HG03378 (cell line): Measurements from ENCODE around the gene IRF3.

ENCODE experiments used
- ATAC-seq: cut with Tn5 transposase; IDR thresholded peaks from one replicate; pipeline ENCODE4 v1.9.1; 2021; ENCODE audit warnings: mild to moderate bottlenecking, moderate library complexity; ENCODE audit not compliant: unreplicated experiment

IRF3 gene

DNA sequence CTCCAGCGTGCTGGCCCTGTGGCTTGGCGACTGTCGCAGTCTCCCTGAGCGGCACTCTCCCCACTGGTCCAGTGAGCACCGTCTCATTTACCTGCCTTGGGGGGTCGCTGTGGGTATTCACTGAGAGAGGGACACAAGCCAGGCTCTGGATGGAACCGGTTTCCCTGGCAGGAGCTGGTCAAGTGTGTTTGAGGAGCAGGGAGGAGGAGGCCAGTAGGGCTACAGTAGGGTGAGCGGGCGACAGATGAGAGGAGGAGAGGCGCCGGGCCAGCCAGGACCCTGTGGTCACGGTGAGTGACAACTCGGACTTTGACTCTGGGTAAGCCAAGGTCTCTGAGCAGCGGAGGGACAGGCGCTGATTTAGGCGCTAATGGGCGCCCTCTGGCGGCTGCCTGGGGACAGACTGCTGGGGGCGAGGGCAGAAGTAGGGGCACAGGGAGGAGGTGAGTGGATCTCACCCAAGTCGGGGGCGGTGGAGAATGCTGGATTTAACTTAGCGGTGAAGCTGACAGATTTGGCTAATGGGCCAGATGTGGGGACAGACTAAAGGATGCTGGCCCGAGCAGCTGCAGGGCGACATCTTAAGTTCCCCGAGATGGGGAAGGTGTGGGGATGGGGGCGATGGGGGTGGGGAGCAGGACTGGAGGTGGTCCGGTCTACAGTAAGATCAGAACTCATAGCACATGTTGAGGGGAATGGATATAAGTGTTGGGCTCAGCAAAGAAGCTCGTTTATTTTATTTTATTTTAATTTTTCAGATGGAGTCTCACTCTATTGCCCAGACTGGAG is 6.7 kb upstream of the IRF3 start:
- ATAC-seq: no peak

DNA sequence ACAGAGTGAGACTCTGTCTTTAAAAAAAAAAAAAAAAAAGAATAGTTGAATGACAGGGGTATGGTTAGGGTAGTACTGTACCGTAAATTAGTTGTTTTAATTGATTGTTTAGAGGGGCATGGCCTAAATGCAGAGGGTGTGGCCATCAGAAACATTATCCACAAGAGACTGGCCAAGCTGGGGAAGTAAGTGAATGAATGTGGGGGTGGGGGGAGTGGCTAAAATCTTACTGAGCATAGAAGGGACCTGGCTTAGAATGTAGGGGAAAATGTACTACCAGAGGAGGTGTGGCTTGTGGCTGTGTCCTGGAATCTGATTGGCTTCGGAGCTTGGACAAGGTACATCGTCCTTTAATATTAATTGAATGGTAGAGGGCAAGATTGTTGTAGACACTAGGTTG is 3.9 kb upstream of the IRF3 start:
- no peak for ATAC-seq

DNA sequence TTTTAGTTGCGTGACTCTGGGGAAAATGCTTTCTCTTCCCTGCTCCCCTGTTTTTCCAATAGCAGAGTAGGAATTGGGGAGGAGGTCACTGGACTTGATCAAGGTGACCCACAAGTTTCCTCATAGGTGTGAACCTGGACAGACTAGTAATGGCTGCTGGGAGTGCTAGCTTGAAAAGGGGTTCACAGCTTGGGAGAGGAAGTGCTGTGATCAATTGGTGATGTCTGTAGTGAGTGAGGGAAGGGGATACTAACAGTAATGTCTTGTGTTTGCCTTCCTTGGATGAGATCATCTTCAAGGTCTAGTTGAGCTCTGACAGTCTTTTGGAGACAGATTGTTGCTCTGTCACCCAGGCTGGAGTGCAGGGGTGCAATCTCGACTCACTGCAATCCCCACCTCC is 1.8 kb upstream of the IRF3 start:
- ATAC-seq: no peak

DNA sequence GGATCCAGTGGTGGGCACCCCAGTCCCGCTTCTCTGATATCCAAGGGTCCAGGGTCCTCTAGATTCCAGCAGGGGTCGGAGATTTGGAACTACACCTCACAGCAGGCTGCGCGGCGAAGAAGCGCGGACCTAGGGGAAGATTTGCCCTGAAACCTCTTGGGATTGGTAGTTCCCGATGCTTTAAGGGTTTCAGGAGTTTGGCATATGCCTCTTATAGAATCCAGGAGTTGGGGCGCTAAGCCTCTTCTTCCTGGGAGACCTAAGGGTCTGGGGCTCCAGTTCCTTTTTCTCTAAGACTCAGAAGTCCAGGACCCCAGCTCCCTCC is 425 bp upstream of the IRF3 start:
- no peak for ATAC-seq

GRCh38 chr19:49665036-49665350 is 664 bp downstream of the IRF3 start:
- ATAC-seq: no peak

DNA sequence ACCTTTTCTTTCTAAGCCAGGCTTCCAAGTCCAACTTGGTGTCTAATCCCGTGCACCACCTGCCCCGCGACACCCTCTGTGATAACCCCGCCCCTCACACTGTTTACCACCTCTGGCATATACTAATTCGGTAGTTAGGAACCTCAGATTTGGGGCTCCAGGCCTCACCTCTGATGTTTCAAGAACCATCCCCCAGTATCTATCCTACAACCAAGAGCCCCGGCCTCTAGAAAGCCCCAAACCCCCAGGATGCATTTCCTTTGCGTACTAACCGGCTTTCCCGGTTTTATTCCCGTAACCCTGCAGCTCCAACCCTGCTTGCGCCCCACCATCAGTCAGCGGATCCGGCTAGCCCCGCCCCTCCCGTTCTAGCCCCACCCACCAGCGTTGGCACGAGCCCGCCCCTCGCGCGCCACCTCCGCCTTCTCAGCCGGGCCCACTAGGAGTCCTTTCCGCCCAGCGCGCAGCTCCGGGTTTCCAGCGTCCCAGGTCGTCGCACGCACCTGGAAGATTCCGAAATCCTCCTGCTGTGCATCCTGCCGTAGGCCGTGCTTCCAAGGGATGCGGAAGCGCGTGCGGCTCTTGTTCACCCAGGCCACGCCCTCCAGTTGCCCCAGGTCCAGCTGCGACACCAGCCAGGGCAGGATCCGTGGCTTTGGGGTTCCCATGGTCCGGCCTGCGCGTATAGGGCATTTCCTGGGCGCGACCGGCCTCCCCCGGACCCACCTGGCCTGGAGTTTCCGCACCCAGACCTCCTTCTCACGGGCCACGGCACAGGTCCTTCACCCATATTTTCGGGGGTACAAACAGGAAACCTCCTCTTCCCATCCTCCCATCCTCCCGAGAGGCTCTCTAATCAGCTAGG is 1.3 kb downstream of the IRF3 start:
- ATAC-seq: no peak

DNA sequence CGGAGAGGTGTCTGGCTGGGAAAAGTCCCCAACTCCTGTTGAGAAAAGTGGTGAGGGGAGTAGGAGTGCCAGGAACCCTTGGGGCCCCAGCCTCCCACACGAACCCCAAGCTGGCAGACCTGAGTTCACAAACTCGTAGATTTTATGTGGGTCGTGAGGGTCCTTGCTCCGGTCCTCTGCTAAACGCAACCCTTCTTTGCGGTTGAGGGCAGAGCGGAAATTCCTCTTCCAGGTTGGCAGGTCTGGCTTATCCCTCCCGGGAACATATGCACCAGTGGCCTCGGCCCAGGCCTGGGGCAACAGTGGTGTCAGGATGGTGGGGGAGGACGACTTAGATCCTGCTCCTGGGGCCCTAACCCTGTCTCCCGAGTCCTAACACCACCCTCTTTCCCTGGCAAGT is 2.4 kb downstream of the IRF3 start:
- no peak for ATAC-seq

DNA sequence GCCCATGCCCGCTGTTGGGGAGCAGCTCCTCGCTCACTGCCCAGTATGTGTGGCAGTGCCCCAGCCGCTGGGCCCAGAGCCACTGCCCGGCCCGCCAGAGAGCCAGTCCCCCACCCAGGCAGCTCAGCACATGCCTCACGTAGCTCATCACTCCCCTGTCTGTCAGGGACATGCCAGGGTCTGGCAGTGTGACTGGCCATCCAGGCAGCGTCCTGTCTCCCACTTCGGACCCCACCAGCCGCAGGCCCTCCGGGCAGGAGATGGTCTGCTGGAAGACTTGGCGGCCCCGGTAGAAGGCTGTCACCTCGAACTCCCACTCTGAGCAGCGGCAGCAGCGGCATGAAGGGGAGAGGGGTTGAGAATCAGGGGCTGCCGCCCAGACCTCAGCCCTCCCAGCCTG is 3.6 kb downstream of the IRF3 start:
- ATAC-seq: no peak

- ATAC-seq: no peak
Measured at GRCh38 chr19:49660338-49660961, 5.2 kb downstream of the IRF3 start.

DNA sequence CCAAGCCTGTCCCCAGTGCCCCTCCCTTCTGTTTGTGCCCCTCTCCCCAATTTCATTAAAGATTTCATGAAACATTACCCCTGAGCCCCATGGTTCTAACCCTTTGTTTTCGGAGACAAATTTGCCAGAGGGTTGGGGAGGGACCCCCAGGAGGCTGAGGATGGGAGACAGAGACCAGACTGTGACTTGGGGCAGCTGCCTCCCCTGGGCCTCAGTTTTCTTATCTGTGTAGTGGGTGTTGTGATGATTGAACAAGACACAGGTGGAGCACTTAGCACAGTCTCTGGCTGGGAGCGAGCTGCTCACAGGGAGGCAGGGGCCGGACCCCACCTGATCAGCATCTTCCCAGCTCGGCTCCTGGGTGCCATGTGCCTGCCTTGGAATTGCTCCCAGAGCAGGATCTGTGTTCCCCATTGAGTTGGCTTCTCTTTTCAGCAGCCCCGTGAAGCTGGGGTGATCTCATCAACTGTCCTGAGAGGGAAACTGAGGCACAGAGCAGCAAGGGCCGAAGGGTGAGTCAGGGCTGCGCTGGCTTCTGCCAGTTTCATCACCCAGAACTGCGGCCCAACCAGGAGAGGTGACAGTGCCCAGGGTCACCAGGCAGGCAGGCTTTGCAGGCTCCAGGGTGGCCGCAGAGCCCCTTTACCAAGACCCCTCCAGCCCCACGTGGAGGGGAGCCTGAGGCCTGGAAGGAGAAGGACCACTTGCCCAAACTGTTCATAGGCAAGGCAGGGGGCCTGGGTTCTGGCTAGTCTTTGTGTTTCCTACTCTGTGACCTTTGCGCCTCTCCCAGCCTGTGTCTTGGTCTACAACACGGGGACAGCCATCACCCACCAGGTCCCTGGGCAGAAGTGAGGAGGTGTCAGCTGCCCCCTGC is 6.9 kb downstream of the IRF3 start:
- ATAC-seq: no peak

DNA sequence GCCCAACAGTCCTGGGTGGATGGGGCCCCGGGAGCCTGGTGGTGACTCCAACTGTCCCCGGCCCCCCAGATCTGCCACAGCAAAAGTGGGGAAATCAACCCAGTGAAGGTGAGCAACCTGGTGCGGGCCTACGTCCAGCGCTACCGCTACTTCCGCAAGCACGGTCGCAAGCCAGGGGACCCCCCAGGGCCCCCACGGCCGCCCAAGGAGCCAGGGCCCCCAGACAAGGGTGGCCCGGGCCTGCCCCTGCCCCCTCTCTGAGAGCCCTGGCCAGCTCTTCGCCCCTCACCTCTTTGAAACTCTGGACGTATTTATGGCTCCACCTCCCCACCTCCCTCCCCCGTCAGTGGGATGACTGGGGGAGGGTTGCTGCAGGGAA is 7.5 kb downstream of the IRF3 start:
- ATAC-seq: no peak

GRCh38 chr19:49657493-49658138 is 8.0 kb downstream of the IRF3 start:
- ATAC-seq: no peak

DNA sequence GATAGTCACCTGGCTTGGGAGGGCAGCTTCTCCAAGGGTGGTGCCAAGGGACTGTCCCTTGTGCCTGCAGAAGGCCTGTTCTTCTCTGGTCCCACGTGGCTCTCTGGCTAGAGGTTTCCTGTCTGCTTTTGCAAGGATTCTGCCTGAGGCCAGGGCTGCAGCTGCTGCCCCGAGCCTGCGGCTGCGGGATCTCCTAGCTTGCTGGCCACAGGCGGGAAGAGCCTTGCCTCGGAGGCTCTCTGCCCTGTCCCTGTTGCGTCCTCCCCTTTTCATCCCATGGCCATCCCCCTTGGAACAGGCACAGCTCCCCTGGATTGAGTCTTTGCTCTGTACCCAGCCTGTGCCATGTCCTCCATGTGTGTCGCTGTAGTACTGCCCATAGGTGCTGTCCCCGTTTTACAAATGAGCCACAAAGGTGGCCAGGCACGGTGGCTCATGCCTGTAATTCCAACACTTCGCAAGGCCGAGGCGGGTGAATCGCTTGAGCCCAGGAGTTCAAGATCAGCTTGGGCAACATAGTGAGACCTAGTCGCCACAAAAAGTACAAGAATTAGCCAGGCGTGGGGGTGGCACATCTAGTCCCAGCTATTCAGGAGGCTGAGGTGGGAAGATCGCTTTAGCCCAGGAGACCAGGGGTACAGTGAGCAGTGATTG is 9.1 kb downstream of the IRF3 start:
- ATAC-seq: no peak

DNA sequence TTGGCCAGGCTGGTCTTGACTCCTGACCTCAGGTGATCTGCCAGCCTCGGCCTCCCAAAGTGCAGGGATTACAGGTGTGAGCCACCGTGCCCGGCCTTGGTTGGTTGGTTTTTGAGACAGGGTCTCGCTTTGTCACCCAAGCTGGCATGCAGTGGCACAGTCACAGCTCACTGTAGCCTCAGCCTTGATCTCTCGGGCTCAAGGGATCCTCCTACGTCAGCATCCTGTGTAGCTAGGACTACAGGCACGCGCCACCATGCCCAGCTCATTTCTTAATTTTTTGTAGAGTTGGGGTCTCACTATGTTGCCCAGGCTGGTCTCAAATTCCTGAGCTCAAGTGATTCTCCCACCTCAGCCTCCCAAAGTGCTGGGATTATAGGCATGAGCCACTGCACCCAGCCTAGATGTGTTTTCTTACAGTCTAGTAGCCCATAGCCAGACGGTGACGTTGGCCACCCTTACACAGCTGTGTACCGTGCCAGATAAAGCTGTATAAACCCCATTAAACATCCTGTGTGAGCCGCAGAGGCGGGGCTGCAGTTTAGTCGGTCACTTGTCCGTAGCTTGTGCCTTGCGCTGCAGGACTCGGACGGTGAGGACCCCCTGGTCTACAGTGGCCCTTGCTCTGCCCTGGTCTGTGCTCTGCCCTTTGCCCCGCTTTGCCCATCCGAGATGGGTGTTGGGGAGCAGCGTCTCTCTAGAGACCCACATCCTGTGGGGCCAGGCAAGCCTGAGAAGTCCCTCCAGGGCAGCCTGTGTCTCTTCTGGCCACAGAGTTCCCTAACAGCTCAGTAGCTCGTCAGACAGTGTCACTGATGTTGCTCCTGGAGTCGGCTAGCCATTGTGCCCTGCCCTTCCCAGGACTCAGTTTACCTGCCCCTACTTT is 9.8 kb downstream of the IRF3 start:
- ATAC-seq: no peak

DNA sequence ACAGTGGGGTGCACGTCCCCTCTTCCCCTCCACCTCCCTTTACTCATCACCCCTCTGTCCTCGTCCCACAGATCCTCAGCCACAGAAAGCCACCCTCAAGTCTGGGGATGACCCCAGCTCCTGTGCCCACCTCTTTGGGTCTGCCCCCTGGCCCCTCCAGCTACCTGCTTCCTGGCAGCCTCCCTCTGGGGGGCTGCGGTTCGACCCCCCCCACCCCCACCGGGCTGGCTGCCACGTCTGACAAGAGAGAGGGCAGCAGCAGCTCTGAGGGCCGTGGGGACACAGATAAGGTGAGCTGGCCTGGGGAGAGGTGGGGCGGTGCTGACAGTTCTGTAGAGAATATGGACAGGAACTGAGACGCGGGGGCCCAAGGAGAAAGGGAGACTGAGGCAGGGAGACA is 11.1 kb downstream of the IRF3 start:
- ATAC-seq: no peak

DNA sequence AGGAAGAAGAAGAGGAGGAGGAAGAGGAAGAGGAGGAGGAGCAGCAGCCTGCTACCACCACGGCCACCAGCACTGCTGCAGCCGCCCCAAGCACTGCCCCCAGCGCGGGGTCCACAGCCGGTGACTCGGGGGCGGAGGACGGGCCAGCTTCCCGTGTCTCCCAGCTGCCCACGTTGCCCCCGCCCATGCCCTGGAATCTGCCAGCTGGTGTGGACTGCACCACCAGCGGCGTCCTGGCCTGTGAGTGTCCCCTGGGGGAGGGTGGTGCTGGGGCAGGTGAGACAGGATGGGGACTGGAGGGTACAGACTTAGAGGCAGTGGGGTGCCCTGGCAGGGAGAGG is 12.2 kb downstream of the IRF3 start:
- no peak for ATAC-seq

GRCh38 chr19:49652551-49653465 is 12.8 kb downstream of the IRF3 start:
- ATAC-seq: no peak

GRCh38 chr19:49651820-49652550 is 13.7 kb downstream of the IRF3 start:
- no peak for ATAC-seq
